Measurements from ENCODE around the gene SLC3A2.

The SLC3A2 gene

GRCh38 chr11:62918531-62918930, 37.8 kb downstream of the SLC3A2 start:
- TF ChIP-seq CTCF (IDR thresholded peaks at IDR 0.05; ENCODE audit: low read length, missing control alignments): no peak
- no peak overlapping the region for H3K4me3 ChIP-seq (replicated peaks; ENCODE audit: low read depth, low read length)
- no peak for DNase-seq (ENCODE audit: low read depth)

GRCh38 chr11:62919476-62919875, 38.8 kb downstream of the SLC3A2 start:
- H3K4me3 ChIP-seq (replicated peaks; ENCODE audit: low read depth, low read length): no peak overlapping the region
- no peak for DNase-seq (ENCODE audit: low read depth)
- no peak for TF ChIP-seq CTCF (IDR thresholded peaks at IDR 0.05; ENCODE audit: low read length, missing control alignments)

- TF ChIP-seq CTCF (IDR thresholded peaks at IDR 0.05; ENCODE audit: low read length, missing control alignments): no peak
- DNase-seq (ENCODE audit: low read depth): no peak
- H3K4me3 ChIP-seq (replicated peaks; ENCODE audit: low read depth, low read length): no peak overlapping the region
Observed at GRCh38 chr11:62919898-62920640, 39.4 kb downstream of the SLC3A2 start.

- no peak for DNase-seq (ENCODE audit: low read depth)
- TF ChIP-seq CTCF (IDR thresholded peaks at IDR 0.05; ENCODE audit: low read length, missing control alignments): no peak
- no peak within 1 kb of the TSS for H3K4me3 ChIP-seq (replicated peaks; ENCODE audit: low read depth, low read length)
Observed at GRCh38 chr11:62921201-62921572, 40.5 kb downstream of the SLC3A2 start, which contains the start of gene CHRM1. Gene CHRM1 (minus strand): TSS chr11:62921363. CDS start chr11:62911100, 10,263 bp downstream.

- peak; percentile 13 for DNase-seq (ENCODE audit: low read depth)
- no peak for TF ChIP-seq CTCF (IDR thresholded peaks at IDR 0.05; ENCODE audit: low read length, missing control alignments)
- H3K4me3 ChIP-seq (replicated peaks; ENCODE audit: low read depth, low read length): no peak overlapping the region
Observed at GRCh38 chr11:62921573-62922188, 41.0 kb downstream of the SLC3A2 start.

- H3K4me3 ChIP-seq (replicated peaks; ENCODE audit: low read depth, low read length): no peak overlapping the region
- DNase-seq (ENCODE audit: low read depth): no peak
- no peak for TF ChIP-seq CTCF (IDR thresholded peaks at IDR 0.05; ENCODE audit: low read length, missing control alignments)
Observed at GRCh38 chr11:62922189-62922589, 41.5 kb downstream of the SLC3A2 start.

All from fibroblast of pulmonary artery (primary cell).